H9 (cell line): ENCODE data around the gene FYCO1. TPM values are rescaled to one million over a fixed set of nuclear protein-coding genes. Genes with fewer than 3 reads are reported as not detected.

Experiments
- DNase-seq: peaks from one replicate; pipeline ENCODE4 v3.0.0-alpha.2; 2017
- H2AFZ ChIP-seq: one replicate; pipeline ENCODE4 v1.6.1; 2013; ENCODE audit warnings: mild to moderate bottlenecking, low read length, control low read depth, moderate library complexity
- H2AK5ac ChIP-seq: 2 replicates; pipeline ENCODE4 v1.6.1; 2013; ENCODE audit warnings: low read length, control low read depth, mixed read lengths; ENCODE audit not compliant: insufficient read length
- H2BK120ac ChIP-seq: one replicate; pipeline ENCODE4 v1.6.1; 2013; ENCODE audit warnings: low read depth, mild to moderate bottlenecking, low read length, control low read depth, inconsistent platforms; ENCODE audit not compliant: poor library complexity, severe bottlenecking
- H2BK12ac ChIP-seq: 2 replicates; pipeline ENCODE4 v1.6.1; 2013; ENCODE audit warnings: low read length, control low read depth, mixed read lengths, low read depth; ENCODE audit not compliant: insufficient read length
- H2BK15ac ChIP-seq: 2 replicates; pipeline ENCODE4 v1.6.1; 2013; ENCODE audit warnings: low read depth, low read length, control low read depth
- H2BK20ac ChIP-seq: one replicate; pipeline ENCODE4 v1.6.1; 2013; ENCODE audit warnings: low read depth, mild to moderate bottlenecking, low read length, control low read depth, inconsistent platforms; ENCODE audit not compliant: poor library complexity, severe bottlenecking
- H2BK5ac ChIP-seq: 2 replicates; pipeline ENCODE4 v1.6.1; 2013; ENCODE audit warnings: low read length, control low read depth, mixed read lengths; ENCODE audit not compliant: insufficient read length
- H3K14ac ChIP-seq: 2 replicates; pipeline ENCODE4 v1.6.1; 2013; ENCODE audit warnings: low read length, control low read depth; ENCODE audit not compliant: insufficient read depth
- H3K18ac ChIP-seq: 2 replicates; pipeline ENCODE4 v1.6.1; 2013; ENCODE audit warnings: low read depth, mild to moderate bottlenecking, mixed read lengths, low read length, control low read depth; ENCODE audit not compliant: insufficient read length
- H3K23ac ChIP-seq: 2 replicates; pipeline ENCODE4 v1.6.1; 2013; ENCODE audit warnings: low read length, control low read depth, mixed read lengths, low read depth; ENCODE audit not compliant: insufficient read length
- H3K23me2 ChIP-seq: 2 replicates; pipeline ENCODE4 v1.6.1; 2013; ENCODE audit warnings: low read depth, mild to moderate bottlenecking, mixed read lengths, low read length, control low read depth; ENCODE audit not compliant: insufficient read length, poor library complexity, severe bottlenecking
- H3K27ac ChIP-seq: 2 replicates; pipeline ENCODE4 v1.5.1; 2013; ENCODE audit warnings: low read length, control low read depth, mixed read lengths, low read depth; ENCODE audit not compliant: insufficient read length
- H3K27me3 ChIP-seq: 2 replicates; pipeline ENCODE4 v1.6.1; 2013; ENCODE audit warnings: low read length, control low read depth, inconsistent platforms; ENCODE audit not compliant: insufficient read depth
- H3K4ac ChIP-seq: 2 replicates; pipeline ENCODE4 v1.6.1; 2013; ENCODE audit warnings: low read depth, mild to moderate bottlenecking, control low read depth, inconsistent platforms, low read length, moderate library complexity
- H3K4me1 ChIP-seq: 2 replicates; pipeline ENCODE4 v1.6.1; 2013; ENCODE audit warnings: low read length, control low read depth, inconsistent platforms; ENCODE audit not compliant: insufficient read depth
- H3K4me2 ChIP-seq: 2 replicates; pipeline ENCODE4 v1.6.1; 2013; ENCODE audit warnings: low read length, control low read depth, mixed read lengths; ENCODE audit not compliant: insufficient read length, insufficient read depth
- H3K56ac ChIP-seq: 2 replicates; pipeline ENCODE4 v1.6.1; 2013; ENCODE audit warnings: low read depth, mild to moderate bottlenecking, mixed read lengths, low read length, control low read depth; ENCODE audit not compliant: insufficient read length
- H3K79me1 ChIP-seq: 2 replicates; pipeline ENCODE4 v1.6.1; 2013; ENCODE audit warnings: low read depth, mild to moderate bottlenecking, moderate library complexity, low read length, control low read depth, inconsistent platforms; ENCODE audit not compliant: insufficient read depth, poor library complexity, severe bottlenecking
- H3K79me2 ChIP-seq: 2 replicates; pipeline ENCODE4 v1.6.1; 2013; ENCODE audit warnings: low read length, control low read depth, inconsistent platforms; ENCODE audit not compliant: insufficient read depth
- H3K9ac ChIP-seq: 2 replicates; pipeline ENCODE4 v1.6.1; 2013; ENCODE audit warnings: low read length, control low read depth, mixed read lengths; ENCODE audit not compliant: insufficient read length; ENCODE audit errors: extremely low read depth
- H3K9me3 ChIP-seq: one replicate; pipeline ENCODE4 v1.6.1; 2013; ENCODE audit warnings: low read depth, low read length, inconsistent platforms; ENCODE audit not compliant: control insufficient read depth
- H3T11ph ChIP-seq: one replicate; pipeline ENCODE4 v1.6.1; 2013; ENCODE audit warnings: mild to moderate bottlenecking, low read length, control low read depth, inconsistent platforms
- H4K20me1 ChIP-seq: one replicate; pipeline ENCODE4 v1.6.1; 2013; ENCODE audit not compliant: control insufficient read depth, insufficient read length, insufficient read depth
- H4K5ac ChIP-seq: 2 replicates; pipeline ENCODE4 v1.6.1; 2013; ENCODE audit warnings: low read depth, mild to moderate bottlenecking, mixed read lengths, low read length, control low read depth; ENCODE audit not compliant: insufficient read length
- H4K8ac ChIP-seq: replicated peaks from 2 replicates; pipeline ENCODE4 v1.6.1; 2013; ENCODE audit warnings: low read length, control low read depth, mixed read lengths, low read depth; ENCODE audit not compliant: insufficient read length
- H4K91ac ChIP-seq: 2 replicates; pipeline ENCODE4 v1.6.1; 2013; ENCODE audit warnings: low read depth, mild to moderate bottlenecking, moderate library complexity, mixed read lengths, low read length, control low read depth; ENCODE audit not compliant: insufficient read length
- H3K27ac Mint-ChIP-seq, 3 experiments: 2 replicates in 2 of 3; 3 replicates in 1 of 3; pipeline ENCODE4 v1.8.0; 2020 to 2021; ENCODE audit warnings: mixed read lengths in 3 of 3, mild to moderate bottlenecking in 1 of 3, moderate library complexity in 1 of 3
- H3K27me3 Mint-ChIP-seq: 2 replicates; pipeline ENCODE4 v1.8.0; 2021; ENCODE audit warnings: low read depth, mild to moderate bottlenecking, moderate library complexity, mixed read lengths
- H3K36me3 Mint-ChIP-seq, 3 experiments: 2 replicates in 2 of 3; 3 replicates in 1 of 3; pipeline ENCODE4 v1.8.0; 2020 to 2021; ENCODE audit warnings: low read depth in 3 of 3, mixed read lengths in 3 of 3; ENCODE audit not compliant: insufficient read depth in 1 of 3
- H3K4me1 Mint-ChIP-seq, 2 experiments: 2 replicates each; pipeline ENCODE4 v1.8.0; 2020; ENCODE audit warnings: mixed read lengths in 2 of 2
- H3K4me3 Mint-ChIP-seq, 2 experiments: 2 replicates in 1 of 2; 3 replicates in 1 of 2; pipeline ENCODE4 v1.8.0; 2020 to 2021; ENCODE audit warnings: mild to moderate bottlenecking in 2 of 2, mixed read lengths in 2 of 2, moderate library complexity in 1 of 2
- H3K9me3 Mint-ChIP-seq, 2 experiments: 2 replicates in 1 of 2; 3 replicates in 1 of 2; pipeline ENCODE4 v1.8.0; 2020; ENCODE audit warnings: mild to moderate bottlenecking in 2 of 2, mixed read lengths in 2 of 2, moderate library complexity in 1 of 2
- CTCF ChIP-seq: fragments of 200-600 bp; sonication (generic); conservative IDR thresholded peaks from 3 replicates; pipeline ENCODE4 v1.8.0; 2021; ENCODE audit warnings: antibody characterized with exemption, mild to moderate bottlenecking
- WGBS: extraction: QIAGEN DNeasy Blood & Tissue Kit; methylation state at CpG from one replicate; pipeline ENCODE4 v1.1.7; 2013; ENCODE audit warnings: missing lambda C conversion rate, low lambda C conversion rate, mixed read lengths; ENCODE audit not compliant: insufficient read length; ENCODE audit errors: extremely low coverage; 5-methylcytosine and 5-hydroxymethylcytosine counted together
- total RNA-seq: library from RNA; stranded (reverse); gene quantifications from 2 replicates; pipeline ENCODE4 v1.2.1, GENCODE V29; 2021

The FYCO1 gene
- total RNA-seq, 1 experiment from 2014 or later = 10.4 TPM

DNA sequence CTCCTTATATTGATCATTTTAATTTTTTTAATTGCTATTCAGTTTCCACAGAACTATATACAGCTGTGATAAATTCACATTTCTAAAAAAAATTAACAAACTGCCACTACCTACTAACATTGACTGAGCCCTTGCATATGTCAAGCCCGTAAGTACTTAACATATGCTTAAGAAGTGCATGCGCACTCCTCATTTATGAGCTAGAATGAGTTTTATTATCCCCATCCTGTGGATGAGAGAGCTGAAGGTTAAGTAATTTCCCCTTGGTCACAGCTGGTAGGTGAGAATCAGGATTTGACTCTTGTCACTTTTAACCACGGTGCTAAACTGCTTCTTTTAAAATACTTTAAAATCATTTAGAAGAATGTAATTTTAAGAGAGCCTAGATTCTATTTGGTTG is 26.5 kb downstream of the FYCO1 start:
- Histone ChIP-seq H2BK5ac (no peak overlapping the region), H3K23ac (no peak overlapping the region), H2BK12ac (no peak overlapping the region), H2AFZ (no peak overlapping the region), H3K56ac (no peak overlapping the region), H2AK5ac (no peak overlapping the region), H3K4ac (no peak overlapping the region), H4K91ac (no peak overlapping the region), H3T11ph (no peak overlapping the region), H2BK120ac (no peak overlapping the region), H3K4me2 (no peak overlapping the region), H4K5ac (no peak overlapping the region), H3K4me1 (no peaks in the 10 kb centered on the region), H2BK20ac (no peak overlapping the region), H3K23me2 (no peaks in the 10 kb centered on the region), H4K20me1 (no peaks in the 10 kb centered on the region), H4K8ac (no peak overlapping the region), H3K9ac (no peak overlapping the region), H3K79me1 (no peaks in the 10 kb centered on the region), H3K9me3 (no peaks in the 10 kb centered on the region), H3K18ac (no peak overlapping the region), H3K14ac (no peak overlapping the region), H3K79me2 (no peaks in the 10 kb centered on the region), H3K27ac (no peak overlapping the region), H3K27me3 (no peaks in the 10 kb centered on the region), H2BK15ac (no peak overlapping the region)
- no peak for TF ChIP-seq CTCF
- DNase-seq = no peak
- no CpG with 5 or more reads among the region's 3 CpGs for WGBS
- H3K9me3 Mint-ChIP-seq = no peaks in the 10 kb centered on the region
- H3K4me1 Mint-ChIP-seq = no peaks in the 10 kb centered on the region
- no peak overlapping the region for H3K27ac Mint-ChIP-seq
- peaks cover 16 to 76% (median 70%) of the 10 kb centered on the region in 3 experiments; a peak in 6 of 7 replicates for H3K36me3 Mint-ChIP-seq
- no peak overlapping the region for H3K4me3 Mint-ChIP-seq
- H3K27me3 Mint-ChIP-seq = peaks cover 1% of the 10 kb centered on the region; the same call in 1 of the 2 replicates
